Pulmonary artery endothelial cell (primary cell): ENCODE results near the gene UBAC1. TPM values are rescaled to one million over a fixed set of nuclear protein-coding genes. Genes with fewer than 3 reads are reported as not detected.
"Not testable (repeated sequence)": the region's sequence is repeated elsewhere in the genome, so short reads cannot be mapped to it uniquely, and the experiment has no call there.

Experiments used
- DNase-seq: peaks from one replicate; pipeline ENCODE4 v3.0.0-alpha.2; 2011; ENCODE audit warnings: low read depth, low spot score
- total RNA-seq: library from RNA; depleted of rRNA; stranded (reverse); fragments of >200 nt; gene quantifications from 2 replicates; pipeline ENCODE4 v1.2.3, GENCODE V29; 2014

UBAC1 gene
- total RNA-seq, 1 donor from 2014 or later, result 38.5 TPM

DNA sequence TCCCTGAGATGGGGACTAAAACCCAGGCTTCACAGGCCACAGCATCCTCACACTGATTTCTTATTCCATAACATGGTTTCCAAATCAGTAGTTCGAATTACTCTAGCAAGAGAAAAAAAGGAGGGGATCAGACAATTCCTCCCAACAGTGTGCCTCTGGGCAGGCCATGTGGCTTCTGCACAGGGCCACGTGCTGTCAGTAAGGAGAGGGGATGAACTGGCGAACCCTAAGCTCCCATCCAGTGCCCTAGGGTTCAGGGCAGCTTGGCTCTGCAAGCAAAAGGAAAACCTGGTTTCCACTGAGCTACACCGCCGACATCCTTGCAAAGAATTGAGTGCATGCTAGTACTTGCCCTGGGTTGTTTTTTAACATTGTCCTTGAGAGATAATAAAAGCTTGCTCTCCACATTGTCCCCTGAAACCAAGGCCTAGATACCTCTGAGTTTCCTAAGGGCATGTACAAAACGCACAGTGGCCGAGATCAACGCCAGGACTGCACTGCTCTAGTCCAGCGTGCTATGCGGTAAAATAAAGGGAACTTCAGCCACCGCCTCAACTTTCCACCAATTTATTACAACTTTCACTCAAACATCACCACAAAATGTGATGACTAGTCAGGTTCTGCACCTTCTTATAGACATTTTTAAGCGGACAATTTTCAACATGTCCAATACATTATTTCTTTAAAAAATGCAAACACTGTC is 58.4 kb downstream of the UBAC1 start:
- DNase-seq, result no peak

DNA sequence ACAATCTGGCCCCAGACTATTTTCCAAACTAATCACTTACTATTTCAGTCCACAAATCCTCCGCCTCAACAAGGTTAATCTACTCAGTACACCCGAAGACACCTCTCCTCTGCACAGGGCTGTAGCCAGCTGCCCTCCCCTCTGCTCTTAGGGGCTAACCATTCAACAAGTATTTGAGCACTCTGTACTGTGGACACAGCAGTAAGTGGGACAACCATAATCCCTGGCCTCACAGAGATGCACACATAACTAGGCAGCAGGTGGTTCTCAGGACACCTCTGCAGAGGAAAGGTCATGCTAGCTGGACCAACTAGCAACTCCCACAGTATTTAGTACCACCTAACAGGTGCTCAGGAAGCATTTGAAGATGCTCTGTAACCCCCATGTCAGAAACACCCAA is 59.3 kb downstream of the UBAC1 start:
- no peak for DNase-seq

DNA sequence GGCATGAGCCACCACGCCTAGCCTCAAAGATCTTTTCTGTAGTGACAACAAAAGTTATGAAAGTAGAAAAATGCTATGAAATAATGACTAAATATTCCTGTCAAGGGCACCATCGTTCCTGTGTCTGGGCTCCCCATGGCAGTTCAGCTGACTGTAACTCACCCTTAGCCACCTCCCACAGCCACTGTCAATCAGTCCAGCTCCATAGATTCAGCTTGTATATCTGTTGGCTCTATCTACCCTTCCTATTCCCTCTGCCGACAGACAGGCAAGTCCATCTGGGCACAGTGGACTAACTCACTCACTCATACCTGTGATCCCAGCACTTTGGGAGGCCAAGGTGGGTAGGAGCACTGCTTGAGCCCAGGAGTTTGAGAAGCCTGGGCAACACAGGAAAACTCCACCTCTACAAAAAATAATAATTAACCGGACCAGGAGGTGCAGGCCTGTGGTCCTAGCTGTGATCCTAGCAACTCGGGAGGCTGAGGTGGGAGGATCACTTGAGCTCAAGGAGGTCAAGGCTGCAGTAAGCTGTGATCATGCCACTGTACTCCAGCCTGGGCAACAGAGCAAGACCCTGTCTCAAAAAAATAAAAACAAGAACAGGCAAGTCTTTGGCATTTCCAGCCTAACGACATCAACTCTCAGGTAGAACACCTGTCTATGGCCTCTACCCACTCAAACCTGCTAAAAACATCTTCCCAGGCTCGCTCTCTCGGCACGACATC is 60.0 kb downstream of the UBAC1 start:
- no peak for DNase-seq

DNA sequence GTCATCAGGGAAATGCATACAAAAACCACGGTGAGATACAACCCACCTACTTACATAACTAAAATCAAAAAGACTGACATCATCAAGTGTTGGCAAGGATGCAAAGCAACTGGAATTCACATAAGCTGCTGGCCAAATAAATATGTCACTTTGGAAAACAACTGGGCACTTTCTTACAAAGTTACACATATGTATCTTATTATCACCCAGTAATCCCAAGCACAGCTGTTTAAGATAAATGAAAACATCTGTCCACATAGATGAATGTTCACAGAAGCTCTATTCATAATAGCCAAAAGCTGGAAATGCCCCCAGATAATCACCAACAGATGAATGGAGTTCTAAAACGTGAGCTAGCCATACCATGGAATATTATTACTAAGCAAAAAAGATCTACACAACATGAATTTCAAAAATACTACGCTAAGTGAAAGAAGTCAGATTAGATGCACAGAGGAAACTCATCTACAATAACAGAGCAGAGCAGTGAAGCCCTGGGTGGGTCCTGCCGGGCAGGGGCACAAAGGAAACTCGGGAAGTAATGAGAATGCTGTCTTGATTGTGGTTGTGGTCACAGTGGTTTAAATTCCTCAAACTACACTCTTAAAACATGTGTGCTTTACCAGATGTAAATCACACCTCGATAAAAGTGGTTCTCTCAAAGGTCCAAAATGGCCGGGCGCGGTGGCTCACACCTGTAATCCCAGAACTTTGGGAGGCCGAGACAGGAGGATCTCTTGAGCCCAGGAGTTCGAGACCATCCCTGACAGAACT is 62.4 kb downstream of the UBAC1 start:
- no peak for DNase-seq

DNA sequence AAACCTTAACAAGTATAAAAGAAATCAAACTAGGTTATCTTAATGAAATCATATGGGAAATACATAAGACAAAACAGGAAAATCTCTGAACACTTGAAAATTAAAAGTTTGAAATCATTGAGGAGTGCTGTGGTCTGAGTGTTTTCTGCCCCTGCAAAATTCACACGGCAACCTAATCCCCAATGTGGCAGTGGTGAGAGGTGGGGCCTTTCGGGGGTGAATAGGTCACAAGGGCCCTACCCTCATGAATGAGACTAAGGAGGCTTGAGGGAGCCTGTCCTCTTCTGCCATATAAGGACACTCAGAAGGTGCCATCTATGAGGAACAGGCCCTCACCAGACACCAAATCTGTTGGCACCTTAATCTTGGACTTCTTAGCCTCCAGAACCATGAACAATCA is 64.5 kb downstream of the UBAC1 start:
- no peak for DNase-seq

DNA sequence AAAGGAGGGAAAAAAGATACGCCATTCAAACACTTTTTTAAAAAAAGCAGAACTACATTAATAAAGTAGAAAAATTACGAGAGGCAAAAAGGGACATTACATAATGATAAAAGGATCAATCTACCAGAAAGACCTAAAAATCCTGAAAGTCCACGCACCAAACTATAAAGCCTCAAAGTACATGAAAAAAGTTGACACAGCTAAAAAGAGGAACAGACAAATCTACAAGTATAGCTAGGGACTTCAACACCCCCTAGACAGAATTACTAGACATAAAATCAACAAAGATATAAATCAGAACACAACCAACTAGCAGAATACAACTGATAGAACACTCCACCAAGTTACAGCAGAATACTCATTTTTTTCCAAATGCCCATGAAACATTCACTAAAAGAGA is 65.0 kb downstream of the UBAC1 start:
- no peak for DNase-seq

DNA sequence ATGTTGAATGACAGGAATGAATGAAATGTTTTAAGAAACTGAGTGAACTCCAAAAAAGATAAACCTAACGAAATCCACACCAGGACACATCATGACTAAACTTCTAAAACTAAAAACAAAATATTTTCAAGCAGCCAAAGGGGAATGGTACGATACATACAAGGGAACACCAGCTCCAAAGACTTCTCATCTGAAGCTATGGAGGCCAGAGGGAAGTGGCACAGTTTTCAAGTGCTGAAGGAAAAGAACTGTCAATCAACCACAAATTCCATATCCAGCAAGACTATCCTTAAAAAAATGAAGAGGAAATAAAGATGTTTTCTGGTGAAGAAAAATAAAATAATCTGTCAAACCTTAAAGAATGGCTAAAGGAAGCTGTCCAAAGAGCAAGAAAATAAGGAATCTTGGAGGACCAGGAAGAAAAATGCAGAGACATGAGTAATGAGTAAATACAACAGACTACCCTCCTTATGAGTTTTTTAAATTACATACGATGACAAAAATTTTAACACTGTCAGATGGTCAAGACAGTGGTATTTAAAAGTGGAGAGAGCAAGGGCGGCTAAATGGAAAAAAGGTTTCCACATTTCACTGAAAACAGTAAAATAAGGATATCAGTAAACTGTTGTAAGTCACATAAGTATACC is 65.8 kb downstream of the UBAC1 start:
- DNase-seq, result no peak

DNA sequence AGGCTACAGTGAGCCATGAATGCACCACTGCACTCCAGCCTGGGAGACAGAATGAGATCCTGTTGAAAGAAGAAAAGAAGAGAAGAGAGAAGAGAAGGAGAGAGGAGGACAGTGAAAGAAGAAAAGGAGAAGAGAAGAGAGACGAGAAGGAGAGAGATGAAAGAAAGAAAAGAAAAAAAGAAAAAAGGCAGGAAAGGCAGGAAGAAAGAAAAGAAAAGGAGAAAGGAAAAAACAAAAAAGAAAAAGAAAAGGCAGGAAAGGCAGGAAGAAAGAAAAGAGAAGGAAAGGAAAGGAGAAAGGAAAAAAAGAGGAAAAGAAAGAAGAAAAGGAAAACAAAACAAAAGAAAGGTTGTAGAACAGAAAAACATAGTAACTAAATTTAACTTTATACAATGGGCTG is 68.1 kb downstream of the UBAC1 start:
- no peak for DNase-seq

DNA sequence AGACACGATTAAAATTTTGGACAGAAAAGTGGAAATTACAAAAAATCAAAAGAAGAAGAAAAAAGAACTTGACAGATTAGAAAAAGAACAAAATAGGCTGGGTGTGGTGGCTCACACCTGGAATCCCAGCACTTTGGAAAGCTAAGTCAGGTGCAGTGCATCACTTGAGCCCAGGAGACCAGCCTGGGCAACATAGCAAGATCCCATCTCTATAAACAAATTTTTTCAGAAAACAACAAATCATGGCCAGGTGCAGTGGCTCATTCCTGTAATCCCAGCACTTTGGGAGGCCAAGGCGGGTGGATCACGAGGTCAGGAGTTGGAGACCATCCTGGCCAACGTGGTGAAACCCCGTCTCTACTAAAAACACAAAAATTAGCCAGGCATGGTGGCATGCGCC is 68.8 kb downstream of the UBAC1 start:
- not testable (repeated sequence) for DNase-seq

DNA sequence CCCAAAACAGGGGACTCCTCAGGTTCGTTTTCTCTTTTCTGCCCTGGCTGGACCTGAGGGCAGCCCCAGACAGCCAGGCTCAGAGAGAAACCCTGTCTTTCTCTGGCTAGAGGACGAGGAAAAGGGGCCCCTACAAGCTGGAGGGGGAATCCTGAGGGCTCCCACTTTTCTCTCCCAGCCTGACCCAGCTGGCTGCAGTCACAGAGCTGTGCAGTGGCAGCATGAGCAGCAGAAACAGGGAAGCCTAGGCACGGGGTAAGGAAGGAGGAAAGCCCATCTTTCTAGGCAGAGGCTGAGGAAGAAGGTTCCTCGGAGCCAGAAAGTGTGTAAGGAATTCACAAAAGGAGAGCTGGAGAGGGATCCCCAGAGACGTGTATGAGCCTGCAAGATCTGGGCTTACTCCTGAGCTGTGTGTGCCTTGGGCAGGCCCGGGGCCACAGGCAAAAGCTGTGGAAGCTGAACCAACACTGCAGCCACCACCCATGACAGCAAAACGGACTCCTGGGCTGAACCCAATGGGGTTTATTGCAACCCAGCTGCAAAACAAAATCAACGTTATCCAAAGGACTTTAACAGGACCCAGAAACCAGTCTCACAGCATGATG is 70.0 kb downstream of the UBAC1 start:
- DNase-seq, result no peak

DNA sequence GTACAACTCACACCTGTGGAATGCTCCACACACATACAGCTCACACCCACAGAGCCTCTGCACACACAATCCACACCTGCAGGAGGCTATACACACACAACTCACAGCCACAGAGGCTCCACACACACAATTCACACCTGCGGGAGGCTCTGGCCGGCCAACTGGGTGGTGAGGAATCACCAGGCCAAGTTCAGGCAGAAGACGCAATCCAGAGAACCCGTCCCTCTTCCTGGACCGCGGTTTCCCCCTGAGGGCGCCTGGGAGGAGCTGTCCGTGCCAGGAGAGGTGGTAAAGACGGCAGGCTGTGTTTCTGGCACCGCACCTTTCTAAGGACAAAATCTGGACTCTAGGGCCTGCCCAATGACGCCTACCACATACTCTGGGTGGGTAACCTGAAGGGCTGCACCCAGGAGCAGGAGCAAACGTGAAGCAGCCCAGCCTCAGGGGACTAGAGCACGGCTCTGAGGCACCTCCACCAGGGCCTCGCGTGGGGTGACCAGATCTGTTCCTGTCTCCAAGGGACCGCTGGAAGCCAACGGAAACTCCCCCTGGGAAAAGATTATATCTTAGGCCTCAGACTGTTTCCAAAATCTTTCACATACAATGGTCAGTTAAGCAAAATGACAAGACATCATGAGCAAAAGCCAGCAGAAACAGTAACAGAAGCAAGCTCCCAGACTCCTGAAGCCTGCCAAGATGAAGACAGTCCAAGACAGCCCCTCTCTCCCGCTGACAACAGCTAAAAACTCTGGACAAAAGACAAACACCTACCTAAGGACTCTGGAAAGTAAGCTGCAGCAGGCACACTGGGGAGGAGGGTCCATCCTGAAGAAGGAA is 70.8 kb downstream of the UBAC1 start:
- no peak for DNase-seq

DNA sequence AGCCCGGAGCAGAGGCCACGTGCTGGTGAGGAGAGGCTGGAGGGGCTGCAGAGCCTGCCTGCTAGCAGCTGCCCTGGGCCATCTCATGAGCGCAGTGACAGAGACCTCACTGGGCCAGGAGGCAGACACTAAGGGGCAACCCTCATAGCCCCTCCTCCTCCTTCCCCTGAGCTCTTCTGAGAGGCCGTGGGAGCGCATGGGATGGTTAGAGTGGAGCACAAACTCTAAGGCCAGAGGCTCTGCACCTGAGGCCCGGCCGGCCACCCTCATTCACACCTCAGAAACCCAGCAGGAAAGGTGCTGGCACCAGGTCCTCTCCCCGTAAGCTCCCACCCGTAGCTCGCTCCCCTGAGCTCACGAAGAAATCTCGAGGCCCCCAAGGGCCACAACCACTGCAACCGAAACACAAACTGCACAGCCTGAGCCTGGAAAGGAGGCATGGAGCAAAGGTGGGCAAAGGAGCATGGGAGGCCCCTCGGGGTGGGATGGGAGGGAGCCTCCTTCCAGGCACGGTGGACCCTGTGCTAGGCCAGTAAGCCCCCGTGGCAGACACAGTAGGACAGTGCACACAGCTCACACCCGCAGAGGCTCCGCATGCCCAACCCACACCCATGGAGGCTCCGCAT is 71.5 kb downstream of the UBAC1 start:
- DNase-seq, result no peak

DNA sequence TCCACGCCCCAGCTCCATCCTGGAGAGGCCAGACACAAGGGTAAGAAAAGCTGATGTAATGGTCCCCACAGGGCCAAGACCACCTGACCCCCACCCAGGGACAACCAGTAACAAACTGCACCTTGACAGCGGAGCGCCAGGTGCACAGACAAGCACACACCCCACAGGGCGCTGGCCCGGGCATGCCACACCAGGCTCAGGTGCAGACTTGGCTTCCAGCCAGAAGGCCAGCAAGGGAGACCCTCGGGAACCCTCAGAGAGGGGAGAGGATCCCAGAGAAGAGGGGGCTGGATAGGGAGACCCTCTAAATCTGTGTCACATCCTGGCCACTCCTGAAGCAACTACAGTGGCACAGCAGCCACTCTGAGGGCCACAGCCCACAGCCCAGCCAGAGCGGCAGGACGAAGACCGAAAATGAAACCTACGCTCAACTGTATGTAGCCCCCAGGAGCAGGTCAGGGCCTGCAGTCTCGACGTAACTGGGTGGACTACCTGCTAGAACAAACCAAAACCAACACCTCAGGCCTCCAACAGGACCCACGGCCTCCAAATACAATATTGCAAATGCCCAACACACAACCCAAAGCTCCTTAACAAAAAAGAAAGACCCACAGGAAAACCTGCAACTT is 72.3 kb downstream of the UBAC1 start:
- no peak for DNase-seq

DNA sequence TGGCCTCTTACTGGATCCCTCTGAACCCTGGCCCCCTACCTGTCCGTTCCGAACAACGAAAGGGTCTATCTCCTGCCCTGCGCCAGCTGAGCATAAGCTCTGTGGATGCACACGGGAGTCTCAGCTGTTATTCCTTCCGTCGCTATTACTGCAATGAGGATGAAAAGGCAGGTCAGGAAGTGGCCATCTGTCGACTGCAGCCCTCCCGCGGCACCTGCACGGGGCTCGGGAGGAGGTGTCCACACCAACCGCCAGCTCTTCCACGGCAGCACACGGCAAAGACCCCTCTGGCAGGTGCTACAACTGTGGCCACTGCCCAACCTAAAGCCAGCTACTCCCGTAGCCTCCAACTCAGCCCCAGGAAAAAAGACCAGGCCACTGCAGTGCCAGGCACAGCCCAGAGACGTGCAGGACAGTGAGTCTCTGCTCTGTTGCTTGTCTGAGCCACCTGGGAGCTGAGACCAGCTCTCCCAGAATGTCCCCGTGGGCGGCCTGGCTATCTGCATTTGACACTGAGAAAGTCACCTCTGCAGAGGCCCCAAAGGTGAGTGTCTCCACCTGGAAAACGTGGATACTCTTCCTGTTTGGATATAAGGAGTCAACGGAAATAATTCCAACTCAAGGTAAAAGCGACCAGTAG is 72.9 kb downstream of the UBAC1 start:
- no peak for DNase-seq

DNA sequence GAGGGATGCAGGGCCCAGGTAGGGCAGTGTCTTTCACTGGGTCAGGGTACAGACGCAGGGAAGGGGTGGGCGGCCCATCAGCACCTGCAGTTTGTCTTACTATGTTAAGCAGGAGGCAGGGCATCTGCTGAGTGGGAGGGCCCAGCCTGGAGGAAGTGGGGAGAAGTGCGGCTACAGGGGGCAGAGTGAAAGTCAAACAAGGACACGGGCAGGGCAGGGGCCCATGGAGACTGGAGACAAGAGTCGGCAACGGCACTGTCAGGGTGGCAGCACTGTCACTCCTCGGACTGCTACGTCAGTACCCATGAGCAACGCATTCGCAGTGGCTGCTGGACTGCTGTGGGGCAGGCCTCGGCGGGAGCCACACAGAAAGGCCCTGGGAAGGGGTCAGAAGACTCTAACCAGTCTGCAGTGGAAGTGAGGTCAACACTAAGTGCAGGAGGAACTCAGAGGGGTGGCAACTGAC is 73.6 kb downstream of the UBAC1 start:
- no peak for DNase-seq

DNA sequence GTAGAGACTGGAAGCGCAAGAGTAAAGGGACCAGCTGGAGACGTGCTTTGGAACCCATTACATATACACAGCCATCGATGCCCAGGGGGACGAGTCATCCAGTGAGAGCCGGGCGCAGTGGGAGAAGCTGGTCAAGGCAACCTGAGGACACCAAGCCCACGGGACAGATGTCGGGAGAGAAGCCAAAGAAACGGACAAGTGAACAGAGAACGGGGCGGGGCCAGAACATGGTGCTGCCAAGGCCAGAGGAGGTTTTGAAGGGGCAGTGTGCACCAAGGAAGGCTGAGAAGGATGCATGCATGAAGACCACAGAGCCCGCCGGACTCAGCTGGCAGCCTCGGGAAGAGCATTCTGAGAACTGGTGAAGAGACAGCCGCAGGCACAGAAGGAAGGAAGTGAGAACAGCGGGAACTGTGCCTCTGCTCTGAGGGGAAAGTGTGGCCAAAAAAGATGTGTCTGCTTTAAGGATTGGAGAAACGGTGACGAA is 74.1 kb downstream of the UBAC1 start:
- no peak for DNase-seq

DNA sequence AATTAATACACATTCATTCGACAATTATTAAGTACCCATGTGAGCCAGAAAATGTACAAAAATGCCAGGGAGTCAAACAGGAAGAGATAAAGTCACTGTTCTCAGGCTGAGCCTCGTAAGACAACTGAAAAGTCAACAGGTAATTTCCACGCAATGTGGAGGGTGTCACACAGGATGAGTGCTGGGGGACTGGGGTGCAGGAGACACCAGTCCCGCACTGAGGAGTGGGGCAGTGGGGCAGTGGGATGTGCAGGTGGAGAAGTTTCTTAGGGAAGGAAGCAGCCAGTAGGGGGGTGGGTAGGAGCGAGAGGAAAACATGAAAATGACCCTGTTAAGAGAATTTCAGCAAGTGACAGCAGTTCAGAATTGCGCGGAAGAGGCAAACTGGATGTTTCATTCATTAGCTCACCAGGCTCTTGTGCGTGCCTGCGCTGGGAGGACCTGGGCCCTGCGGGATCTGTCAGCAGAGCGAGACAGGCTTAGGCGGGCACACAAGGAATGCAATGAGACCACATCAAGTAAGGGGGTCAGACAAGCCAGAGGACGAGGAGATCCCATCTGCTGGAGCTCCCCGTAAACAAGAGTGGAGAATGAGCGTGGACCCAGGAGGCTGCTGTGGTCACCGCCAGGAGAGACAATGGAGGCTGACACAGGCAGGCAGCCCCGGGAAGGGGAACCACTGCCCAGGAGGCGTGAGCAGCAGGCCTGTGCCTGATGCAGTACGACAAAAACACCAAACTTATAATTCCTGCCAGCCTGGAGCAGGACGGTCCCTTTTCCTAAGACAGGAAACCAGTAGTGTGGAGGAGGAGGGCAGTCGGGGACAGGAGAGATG is 74.8 kb downstream of the UBAC1 start:
- DNase-seq, result no peak
